HTERT RPE-1 (cell line): ENCODE results near the gene SYNE3.
"Not testable (repeated sequence)": the region's sequence is repeated elsewhere in the genome, so short reads cannot be mapped to it uniquely, and the experiment has no call there.

Experiments
- in situ Hi-C: fragments of 300-500 bp; cut with MboI; formaldehyde crosslinking; loops from 4 replicates; pipeline ENCODE4 v1.14.3; 2020; ENCODE audit warnings: low sequenced_read_pairs

Gene SYNE3

GRCh38 chr14:95523815-95524448 is 7.5 kb upstream of the SYNE3 start:
- in situ Hi-C loops: no loop called here

GRCh38 chr14:95523051-95523814 is 6.8 kb upstream of the SYNE3 start:
- in situ Hi-C loops: no loop called here

GRCh38 chr14:95522556-95522955 is 6.1 kb upstream of the SYNE3 start:
- in situ Hi-C loops: no loop called here

- in situ Hi-C loops: no loop called here
Observed at GRCh38 chr14:95522116-95522515, 5.7 kb upstream of the SYNE3 start.

GRCh38 chr14:95521001-95521400 is 4.6 kb upstream of the SYNE3 start:
- in situ Hi-C loops: no loop called here

- in situ Hi-C loops: no loop called here
Observed at GRCh38 chr14:95520346-95520745, 3.9 kb upstream of the SYNE3 start.

GRCh38 chr14:95519699-95520098 is 3.2 kb upstream of the SYNE3 start:
- in situ Hi-C loops: no loop called here

GRCh38 chr14:95518045-95518751 is 1.7 kb upstream of the SYNE3 start:
- in situ Hi-C loops: no loop called here

GRCh38 chr14:95515596-95516552 is 576 bp downstream of the SYNE3 start:
- in situ Hi-C loops: no loop called here

- in situ Hi-C loops: no loop called here
Observed at GRCh38 chr14:95515080-95515489, 1.4 kb downstream of the SYNE3 start.

GRCh38 chr14:95514131-95515079 is 2.0 kb downstream of the SYNE3 start:
- in situ Hi-C loops: no loop called here

GRCh38 chr14:95513291-95513690 is 3.2 kb downstream of the SYNE3 start:
- in situ Hi-C loops: no loop called here

- in situ Hi-C loops: no loop called here
Observed at GRCh38 chr14:95511687-95512086, 4.8 kb downstream of the SYNE3 start.

- in situ Hi-C loops: no loop called here
Observed at GRCh38 chr14:95510804-95511203, 5.6 kb downstream of the SYNE3 start.

- in situ Hi-C loops: not testable (repeated sequence)
Observed at GRCh38 chr14:95510344-95510743, 6.1 kb downstream of the SYNE3 start.

GRCh38 chr14:95509495-95509894 is 7.0 kb downstream of the SYNE3 start:
- in situ Hi-C loops: no loop called here

GRCh38 chr14:95508377-95508776 is 8.1 kb downstream of the SYNE3 start:
- in situ Hi-C loops: no loop called here

GRCh38 chr14:95507701-95508103 is 8.7 kb downstream of the SYNE3 start:
- in situ Hi-C loops: no loop called here

GRCh38 chr14:95507174-95507573 is 9.3 kb downstream of the SYNE3 start:
- in situ Hi-C loops: no loop called here
